Stimulated activated CD4-positive, alpha-beta T cell treated with anti-CD3 and anti-CD28 coated beads, Interleukin-12 subunit alpha, Interleukin-12 subunit beta, amount 100 ng/mL, for 4 hours (primary cell): ENCODE results near the gene PLXDC1.

Experiments used
- DNase-seq: peaks from one replicate; pipeline ENCODE4 v3.0.0-alpha.2; 2020

The PLXDC1 gene

DNA sequence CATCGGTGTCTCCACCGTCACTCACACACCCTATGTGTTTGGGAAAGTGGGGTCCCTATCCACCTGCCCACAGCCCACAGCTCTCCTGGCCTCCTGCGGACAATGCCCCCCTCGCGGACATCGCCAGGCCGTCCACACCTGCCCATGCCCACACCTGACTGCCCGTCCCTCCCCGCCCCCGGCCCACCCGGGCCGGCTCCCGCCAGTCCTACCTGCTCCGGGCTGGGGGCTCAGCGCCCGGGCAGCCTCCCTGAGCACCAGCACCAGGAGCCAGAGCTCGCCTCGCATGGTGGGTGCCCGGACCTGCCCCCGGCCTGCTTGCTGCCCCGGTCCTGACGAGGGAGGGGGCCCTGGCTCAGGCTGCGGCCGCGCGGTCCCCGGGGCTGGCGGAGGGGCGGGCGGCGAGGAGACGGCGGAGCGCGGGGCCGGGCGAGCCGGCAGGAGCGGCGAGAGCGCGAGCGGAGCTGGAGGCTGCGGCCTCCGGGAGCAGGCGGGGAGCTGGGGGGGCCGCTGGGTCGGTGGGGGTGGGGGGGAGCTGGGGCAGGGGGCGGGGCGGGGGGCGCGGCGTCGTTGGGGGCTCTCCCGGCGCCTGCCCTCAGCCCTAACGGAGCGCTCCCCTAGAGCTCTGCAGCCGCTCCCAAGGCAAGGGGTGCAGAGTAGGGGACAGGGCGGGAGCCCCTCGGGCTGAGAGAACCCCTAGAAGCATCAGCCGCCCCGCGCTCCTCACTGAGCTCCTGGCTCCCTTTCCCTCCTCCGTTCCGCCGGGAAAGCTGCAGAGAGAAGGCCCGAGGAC lies at the start of gene PLXDC1:
Gene PLXDC1, minus strand, starts transcription at position 488 of the 793 bp plus-strand sequence. Its CDS starts 200 bp downstream, at position 288.
- DNase-seq, result peak; percentile 14

DNA sequence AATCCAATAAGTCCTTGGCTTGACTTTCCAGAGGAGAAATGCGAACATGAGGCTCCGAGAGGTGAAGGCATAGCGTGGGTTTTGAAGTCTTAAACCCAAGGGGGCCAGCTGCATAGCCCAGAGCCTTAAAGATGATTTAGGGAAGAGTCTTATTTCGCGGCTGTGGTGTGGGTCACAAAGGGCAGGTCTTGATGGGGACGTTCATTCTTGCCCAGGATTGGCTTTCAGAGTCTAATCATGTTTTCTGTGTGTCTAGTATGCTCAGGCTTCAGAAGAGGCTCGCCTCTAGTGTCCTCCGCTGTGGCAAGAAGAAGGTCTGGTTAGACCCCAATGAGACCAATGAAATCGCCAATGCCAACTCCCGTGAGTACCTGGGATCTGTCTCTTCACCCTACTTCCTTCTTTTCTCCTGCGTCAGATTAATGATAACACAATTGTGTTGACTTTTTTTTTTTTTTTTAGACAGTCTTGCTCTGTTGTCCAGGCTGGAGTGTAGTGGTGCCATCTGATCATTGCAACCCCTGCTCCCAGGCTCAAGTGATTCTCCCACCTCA lies 49.6 kb upstream of the PLXDC1 start:
- no peak for DNase-seq

DNA sequence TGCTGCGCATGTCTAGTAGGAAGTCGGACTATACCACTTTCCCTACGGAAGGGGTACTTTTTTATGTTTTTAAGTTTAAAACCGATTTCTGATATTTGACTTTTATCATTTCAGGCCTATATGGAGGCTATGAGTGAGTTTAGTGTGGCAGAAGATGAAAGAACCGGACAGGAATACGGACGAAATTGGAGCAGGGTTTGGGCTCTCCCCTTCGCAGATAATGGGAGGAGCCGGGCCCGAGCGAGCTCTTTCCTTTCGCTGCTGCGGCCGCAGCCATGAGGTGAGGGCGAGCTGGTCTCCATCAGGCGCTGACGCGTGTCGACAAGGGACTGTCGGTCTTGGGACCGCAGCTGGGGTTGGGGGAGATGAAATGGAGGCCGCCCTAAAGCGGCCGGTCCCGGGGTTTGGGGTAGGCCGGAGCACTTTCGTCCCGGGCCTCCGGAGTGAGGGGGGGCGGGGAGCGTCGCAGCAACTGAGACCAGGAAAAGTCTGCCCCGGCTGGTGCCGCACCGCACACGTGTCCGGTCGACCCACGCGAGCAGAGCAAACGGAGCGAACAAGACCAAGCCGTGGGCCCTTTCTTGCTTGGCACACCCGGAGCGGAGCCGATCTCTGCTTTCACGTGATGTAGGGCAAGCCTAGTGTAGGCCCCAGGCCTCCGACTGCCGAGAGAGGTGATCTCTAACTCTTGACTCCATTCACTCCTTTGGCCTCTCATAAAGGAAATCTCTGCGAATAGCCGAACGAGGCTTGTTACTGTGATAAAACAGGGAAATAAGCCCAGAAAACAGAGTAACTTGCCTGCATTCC lies 48.8 kb upstream of the PLXDC1 start, which contains the start of gene RPL19:
Gene RPL19, plus strand, starts transcription at position 214 of the 810 bp plus-strand sequence. Its CDS starts 62 bp downstream, at position 276.
- peak; percentile 74 for DNase-seq

DNA sequence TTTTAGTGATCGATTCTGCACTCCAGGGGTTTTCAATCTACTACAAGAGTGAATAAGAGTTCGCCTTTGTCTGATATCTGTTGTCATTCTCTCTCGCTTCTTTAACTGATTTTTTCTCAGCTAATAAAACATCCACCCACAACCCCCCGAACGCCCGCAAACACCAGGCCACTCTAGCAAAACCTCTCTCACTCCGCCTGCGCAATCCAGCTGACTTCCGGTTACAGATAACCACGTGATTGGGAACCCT lies 48.3 kb upstream of the PLXDC1 start:
- peak; percentile 81 for DNase-seq

DNA sequence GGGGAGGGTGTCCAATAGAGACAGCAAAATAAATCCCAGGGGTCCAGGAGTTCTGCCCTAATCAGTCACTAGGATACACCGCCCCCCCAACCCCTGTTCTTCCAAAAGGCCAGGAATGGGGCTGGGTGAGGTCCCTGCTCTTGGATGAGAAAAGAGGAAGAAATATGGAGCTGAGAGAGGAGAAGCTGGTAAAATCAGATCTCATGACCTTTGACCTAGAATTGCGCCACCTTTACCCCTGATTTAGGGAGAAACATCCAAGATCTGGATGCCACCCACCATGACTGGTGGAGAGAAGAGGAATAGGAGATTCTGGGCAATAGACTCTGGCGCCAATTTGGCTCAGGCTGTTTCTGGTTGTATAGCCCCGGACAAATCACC lies 46.7 kb upstream of the PLXDC1 start:
- no peak for DNase-seq

DNA sequence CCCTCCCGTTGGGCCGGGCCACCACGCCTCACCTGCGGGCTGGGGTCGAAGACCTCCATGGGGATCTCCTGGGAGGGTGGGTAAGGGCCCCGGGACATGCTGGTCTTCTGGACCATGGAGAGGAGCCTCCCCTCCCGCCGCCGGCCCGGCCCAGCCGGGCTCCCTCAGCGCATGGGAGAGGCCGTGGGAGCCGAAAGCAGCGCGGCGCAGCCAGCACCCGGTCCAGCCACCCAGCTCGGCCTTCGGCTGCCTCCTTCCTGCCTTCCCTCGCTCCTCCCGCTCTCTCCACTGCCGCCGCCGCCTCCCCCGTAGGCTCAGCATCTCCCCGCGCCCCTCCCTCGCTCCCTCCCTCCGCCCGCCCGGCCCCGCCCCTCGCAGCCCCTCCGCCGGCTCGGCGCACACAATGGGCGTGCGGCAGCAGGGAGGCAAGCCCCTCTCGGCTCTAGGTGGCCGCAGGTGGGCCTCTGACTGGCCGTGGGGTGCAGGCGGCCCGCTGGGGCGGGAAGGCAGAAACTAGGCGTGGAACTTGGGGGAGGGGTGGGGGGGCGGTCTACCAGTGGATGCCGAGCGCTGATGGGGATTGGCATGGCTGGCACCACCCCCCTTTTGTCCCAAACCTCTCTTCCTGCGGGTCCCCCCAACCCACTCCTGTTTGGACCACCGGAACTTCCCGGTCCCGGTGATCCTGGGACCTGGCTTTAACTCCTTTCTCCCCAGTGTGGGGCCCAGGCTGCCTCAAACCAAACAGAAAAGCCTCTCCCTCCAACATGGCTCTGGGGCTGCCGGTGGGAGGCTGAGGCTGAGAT lies 46.1 kb upstream of the PLXDC1 start, which contains the start of gene CACNB1:
Gene CACNB1, minus strand, starts transcription at position 290 of the 806 bp plus-strand sequence. Its CDS starts 174 bp downstream, at position 116.
- DNase-seq, result peak; percentile 69

DNA sequence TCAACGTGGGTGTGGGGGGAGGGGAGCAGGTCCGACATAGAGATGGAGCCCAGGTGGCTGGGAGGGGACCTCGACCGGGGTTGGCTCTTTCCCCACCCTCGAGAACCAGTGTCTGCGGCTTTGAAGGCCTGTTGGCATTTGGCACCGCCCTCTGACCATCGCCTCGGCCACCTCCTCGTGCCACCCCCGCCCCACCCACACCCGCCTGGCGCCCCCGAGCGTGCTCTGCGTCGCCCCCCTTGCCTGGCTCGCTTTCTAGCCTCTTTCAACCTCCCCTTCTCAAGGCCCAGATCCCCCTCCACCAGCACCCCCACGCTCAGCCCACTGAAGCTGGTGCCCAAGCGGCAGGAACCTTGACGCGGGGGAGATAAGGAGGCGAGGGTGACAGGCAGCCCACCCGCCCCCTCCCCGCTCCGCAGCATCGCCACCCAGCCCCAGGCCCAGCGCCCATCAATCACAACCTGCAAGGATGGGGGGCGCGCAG lies 45.4 kb upstream of the PLXDC1 start:
- DNase-seq, result no peak

DNA sequence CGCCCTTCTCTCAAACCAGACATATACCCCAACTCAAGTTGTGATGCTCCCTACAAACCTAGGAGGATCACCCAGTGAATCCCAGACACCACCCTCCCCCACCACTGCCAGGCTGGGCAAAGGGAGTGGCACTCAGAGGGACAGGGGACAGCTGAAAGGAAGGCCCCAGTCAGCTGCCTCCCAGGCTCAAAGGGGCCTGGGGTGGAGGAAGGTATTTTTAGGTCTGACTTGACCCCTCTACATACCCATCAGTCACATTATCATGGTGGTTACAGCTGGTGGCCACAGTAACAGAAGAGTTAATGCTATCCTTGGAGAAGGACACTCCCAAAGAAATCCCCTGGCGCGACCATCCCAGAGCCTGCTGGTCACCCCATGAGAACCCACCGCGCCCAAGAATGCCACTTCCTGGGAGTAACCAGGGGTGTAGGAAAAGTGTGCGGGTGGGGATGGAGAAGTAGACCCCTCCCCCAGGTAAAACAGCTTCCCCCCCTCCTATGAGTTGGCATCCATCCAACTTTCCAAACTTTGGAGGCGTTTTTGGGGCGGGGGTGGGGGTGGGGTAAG lies 44.9 kb upstream of the PLXDC1 start:
- no peak for DNase-seq

DNA sequence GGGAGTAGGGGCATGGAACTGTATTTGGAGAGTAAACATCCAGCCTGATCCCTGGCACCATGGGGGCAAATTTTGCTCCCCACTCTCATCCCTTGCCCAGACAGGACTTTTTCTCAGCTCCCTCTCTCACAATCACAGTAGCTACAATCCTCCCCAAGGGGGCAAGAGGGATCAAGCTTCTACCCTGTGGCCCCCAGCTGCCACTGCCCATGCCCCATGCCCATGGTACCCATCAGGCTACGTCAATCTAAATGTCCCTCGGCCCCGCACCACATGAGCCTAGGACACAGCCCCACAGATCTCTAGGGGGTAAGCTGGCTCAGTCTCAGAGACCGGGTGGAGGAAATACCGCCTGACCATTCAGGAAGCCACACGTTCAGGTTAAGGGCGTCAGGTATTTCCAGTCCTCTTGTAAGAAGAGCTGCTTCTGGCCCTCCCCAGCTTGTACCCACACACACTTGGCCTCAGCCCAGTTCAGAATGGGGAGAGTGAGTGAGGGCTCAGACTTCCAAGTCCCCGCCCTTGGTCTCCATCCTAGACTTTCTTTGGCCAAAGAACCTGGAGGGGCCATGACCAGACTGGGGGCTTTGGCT lies 44.2 kb upstream of the PLXDC1 start:
- no peak for DNase-seq

DNA sequence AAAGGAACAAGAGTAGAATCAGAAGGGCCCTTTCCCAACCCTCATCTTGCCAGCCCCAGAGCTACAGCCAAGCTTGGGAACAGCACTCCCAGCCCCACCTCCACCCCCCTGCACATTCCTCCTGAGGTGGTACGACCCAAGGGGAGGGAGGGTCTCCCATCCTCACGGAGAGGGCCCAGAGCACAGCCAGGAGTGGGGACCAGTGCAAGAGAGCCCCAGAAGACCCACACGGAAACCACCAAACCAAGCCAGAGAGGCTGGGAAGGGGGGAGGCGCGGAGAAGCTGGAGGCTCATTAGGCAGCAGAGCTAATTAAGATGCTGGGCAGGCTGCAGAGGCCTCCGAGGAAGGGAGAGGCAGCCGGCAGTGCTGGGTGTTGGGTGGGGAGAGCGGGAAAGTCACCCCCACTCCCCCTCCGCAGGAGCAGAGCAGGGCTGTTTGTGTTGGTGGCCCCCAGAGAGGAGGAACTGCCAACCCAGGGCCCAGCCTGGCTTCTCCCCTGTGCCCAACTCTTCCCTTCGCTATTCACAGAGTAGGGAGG lies 43.6 kb upstream of the PLXDC1 start:
- no peak for DNase-seq

DNA sequence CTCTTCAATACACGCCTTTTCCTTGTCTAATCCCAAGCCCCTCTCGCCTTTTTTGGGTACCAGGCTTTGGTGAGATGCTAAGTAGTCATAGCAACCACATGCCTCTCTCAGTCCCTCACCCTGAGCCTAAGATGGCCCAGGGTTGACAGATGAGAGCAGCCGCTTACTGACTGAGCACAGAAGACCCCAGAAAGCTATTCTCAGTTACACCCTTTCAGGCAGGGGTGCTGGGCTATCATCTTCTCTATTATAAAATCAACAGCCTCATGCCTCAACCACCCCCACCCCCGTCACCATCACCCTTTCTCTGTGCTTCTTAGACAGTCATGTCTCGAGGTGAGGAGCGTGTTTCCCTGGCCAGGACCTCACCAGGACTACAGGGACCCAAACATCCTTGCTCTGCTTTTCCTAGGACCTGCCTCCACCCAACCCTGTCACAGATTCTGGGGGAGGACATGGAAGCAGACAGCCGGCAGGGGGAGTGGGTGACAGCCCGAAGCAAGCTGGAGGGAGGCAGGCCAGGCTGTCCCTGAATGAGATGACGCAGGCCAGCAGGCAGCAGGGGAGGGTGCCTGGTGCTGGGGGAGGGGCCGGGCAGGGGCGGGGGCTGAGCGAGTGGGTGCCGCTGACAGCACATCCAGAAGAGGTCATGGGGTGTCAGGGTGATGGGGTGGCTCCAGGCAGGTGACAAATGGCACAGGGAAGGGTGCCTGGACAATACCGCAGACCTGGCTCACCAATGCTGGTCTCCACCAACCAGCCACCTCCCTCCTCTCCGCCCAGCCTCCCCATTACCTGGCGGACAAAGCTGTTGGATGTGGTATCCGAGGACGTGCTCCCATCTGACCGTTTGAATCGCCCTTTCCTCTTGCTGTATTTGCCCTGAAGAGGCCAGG lies 42.9 kb upstream of the PLXDC1 start:
- no peak for DNase-seq

DNA sequence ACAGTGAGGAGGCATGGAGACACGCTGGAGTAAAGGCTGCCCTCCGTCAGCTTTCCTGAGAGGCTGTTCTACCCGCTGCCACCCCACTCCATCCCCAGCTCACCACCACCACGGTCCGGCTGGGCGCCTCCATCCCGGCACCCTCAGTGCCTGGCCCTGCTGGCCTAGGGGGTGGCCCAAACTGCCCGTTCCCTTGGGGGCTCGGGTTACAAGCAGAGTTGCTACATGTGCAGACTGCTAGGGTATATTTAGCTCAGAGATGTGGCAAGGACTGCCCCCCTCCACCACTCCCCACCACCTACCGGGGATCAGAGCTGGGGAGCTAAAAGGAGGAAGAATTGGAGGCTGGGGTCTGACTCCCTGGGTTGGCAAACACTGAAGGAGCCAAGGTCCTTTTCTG lies 41.9 kb upstream of the PLXDC1 start:
- DNase-seq, result no peak

DNA sequence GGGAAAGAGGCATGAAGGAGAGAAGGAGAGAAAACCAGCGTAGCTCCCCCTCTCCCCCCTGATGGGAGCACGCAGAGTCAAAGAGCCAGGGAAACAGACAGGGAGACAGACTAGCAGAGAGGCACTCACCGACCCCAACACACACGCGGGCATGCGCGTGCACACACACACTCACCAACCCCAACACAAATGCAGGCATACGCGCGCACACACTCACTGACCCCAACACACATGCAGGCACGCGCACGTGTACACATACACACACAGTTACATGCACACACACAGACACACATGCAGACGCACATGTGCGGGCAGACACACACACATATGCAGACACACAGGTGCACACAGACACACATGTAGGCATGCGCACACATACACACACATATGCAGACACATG lies 41.5 kb upstream of the PLXDC1 start:
- no peak for DNase-seq

DNA sequence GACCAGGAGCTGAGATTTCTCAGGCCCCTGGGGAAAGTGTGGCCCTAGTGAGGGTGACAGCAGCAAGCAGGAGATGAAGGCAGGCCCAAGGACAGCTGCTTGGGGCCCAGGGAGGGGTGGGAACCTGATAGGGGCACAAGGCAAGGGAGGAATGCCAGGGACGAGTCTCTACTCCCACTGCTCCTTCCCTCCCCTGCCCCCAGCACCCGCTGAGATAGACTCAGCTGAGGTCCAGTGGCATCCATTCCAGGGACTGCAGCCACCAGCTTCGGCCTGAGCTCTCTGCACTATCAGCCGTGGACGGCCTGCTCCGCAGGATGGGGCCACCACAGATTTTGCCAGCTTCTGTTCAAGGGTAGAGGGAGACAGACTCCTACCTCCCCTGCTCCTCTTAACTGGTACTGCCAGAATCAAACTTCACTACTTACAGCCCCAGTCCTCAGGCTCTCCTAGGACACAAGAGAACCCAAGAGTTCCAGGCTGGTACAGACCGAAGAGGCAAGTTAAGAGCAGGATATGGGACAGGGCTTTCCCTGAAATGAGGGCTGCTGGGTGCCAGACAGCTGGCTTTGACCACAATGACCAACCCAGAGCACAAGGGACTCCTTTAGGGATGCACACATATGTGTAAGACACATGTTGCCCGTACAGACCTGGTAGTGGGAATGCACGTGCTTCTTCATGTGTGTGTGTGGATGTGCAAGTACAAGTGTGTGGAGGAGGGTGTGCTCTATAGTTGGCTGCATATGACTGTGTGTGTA lies 40.5 kb upstream of the PLXDC1 start:
- no peak for DNase-seq

DNA sequence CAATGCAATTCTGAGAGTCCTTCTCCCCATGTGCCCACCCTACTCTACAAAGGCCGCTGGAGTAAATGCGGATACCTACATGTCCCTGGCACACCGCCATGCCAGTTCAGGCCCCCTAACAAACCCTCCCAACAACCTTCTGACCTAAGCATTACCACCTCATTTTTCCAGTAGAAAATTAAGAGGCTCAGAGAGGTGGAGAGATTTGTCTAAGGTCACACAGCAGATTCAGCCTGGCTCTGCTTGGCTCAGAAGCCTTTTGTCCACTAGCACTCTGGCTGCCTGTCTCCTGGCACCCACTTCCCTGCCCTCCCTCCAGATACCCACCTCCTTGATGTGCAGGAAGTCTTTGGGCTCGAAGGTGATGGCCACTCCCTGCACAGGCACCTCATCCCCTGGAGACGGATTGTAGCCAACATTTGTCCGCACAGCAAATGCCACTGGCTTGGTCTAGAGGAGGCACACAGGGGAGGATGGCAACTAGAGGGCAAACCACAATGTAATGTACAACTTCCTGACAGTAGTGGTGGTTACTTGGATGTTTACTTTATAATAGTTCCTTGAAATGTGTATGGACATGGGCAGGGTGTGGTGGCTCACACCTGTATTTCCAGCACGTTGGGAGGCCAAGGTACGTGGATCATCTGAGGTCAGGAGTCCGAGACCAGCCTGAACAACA lies 35.9 kb upstream of the PLXDC1 start:
- no peak for DNase-seq

DNA sequence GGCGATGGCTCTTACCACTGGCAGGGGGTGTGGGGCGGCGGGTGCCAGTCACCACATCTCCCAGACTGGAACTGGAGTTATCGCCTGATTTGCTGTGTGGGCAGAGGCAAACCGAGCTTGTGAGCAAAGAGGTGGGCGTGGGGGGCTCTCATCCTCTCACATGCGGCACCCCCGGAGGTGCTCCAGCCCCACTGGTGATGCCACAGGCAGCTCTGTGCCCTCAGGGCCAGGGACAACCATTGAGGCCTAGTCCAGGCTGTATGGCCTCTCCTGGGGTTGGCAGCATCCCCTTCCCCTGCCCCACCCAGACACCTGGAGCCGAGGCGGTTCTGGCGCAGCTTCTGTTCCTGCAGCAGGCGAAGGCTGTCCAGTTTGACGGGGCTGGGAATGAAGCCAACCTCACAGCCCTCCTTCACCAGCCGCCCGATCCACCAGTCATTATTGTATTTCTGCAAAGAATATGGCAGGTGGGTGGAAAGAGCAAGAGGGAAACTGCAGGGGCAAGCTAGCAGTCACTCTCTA lies 35.1 kb upstream of the PLXDC1 start:
- no peak for DNase-seq

DNA sequence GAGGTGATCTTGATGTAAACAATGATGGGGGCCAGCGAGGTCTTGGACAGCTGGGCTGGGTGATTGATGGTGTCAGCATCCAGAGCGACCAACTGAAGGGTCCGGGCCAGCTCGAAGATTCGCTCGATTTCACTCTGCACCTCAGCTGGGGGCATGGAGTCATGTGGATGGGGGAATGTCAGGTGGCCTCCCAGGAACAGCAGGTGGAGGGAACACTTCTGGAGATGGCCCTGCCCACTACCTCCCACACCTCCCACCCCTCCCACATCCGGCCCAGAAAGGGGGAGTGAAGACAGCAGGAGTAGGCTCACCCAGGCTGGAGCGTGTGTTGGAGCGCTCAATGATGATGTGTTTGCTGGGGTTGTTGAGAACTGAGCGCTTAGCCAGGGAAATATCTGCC lies 32.3 kb upstream of the PLXDC1 start:
- DNase-seq, result no peak

DNA sequence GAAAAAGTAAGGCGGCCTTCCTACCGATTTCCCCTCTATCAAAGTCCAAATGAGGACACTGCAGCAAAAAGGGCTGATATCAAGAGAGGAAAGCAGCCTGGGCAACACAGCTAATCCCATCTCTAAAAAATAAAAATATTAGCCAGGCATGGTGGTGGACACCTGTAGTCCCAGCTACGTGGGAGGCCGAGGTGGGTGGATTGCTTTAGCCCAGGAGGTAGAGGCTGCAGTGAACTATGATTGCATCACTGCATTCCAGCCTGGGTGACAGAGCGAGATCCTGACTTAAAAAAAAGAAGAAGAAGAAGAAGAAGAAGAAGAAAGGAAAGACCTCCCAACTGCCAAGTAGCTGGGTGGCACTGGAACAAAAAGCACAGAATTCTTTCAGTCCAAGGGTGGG lies 31.6 kb upstream of the PLXDC1 start:
- no peak for DNase-seq

DNA sequence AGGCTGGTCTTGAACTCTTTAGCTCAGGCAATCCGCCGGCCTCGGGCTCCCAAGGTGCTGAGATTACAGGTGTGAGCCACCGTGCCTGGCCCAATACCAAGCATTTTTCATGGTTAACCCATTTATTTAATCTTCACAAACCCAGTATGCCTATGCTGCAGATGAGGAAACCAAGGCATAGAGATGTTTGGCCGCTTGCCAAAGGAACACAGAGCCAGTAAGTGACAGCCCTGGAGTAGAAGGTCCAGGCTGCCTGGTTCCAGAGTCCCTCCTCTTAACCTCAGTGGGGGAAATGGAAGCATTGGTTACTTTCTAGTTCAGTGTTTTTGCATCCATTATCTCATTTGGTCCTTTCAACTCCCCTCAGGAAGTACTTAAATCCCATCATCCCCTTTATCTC lies 29.9 kb upstream of the PLXDC1 start:
- no peak for DNase-seq
